ENCODE measurements around the gene GLT1D1. TPM values are rescaled to one million over a fixed set of nuclear protein-coding genes. Genes with fewer than 3 reads are reported as not detected.

GLT1D1 gene
- total and polyA plus RNA-seq, 2 of the 8 experiments (the other 6 are each of a cell fraction or from before 2014, with no cell fraction given), result 1.5 to 3.6 TPM

- no peak overlapping the region for H2BK12ac ChIP-seq (ENCODE audit: low read depth, low read length)
- no peak overlapping the region for H3K4me3 ChIP-seq (ENCODE audit: extremely low read depth in 1 of 4, insufficient read depth in 2 of 4, low read depth in 3 of 4, low read length in 4 of 4)
- no peak for DNase-seq (ENCODE audit: low read depth in 1 of 2, low spot score in 2 of 2)
- H3K36me3 ChIP-seq (ENCODE audit: control insufficient read depth in 2 of 4, insufficient read depth in 4 of 4, low read length in 3 of 4), result no peaks in the 10 kb centered on the region
- no peaks in the 10 kb centered on the region for H3K23me2 ChIP-seq (ENCODE audit: low read depth, low read length)
- H3K9me3 ChIP-seq (ENCODE audit: insufficient read depth in 2 of 2, low read depth in 1 of 2, low read length in 1 of 2), result peaks cover 0 to 4% of the 10 kb centered on the region in 2 experiments; a peak in 1 of 4 replicates
- no peak overlapping the region for H3K14ac ChIP-seq (ENCODE audit: insufficient read length)
- no peak overlapping the region for H2BK20ac ChIP-seq (ENCODE audit: low read length)
- H3K79me1 ChIP-seq (ENCODE audit: low read depth, low read length), result no peaks in the 10 kb centered on the region
- H3K9ac ChIP-seq (replicated peaks in 1 of 4; ENCODE audit: extremely low read depth in 1 of 4, low read depth in 3 of 4, low read length in 3 of 4), result no peak overlapping the region
- H3K4ac ChIP-seq (replicated peaks; ENCODE audit: insufficient read length, low read depth, low read length), result no peak overlapping the region
- H4K8ac ChIP-seq (ENCODE audit: extremely low read depth, insufficient read depth, low read length), result no peak overlapping the region
- no peak overlapping the region for H2BK120ac ChIP-seq (replicated peaks; ENCODE audit: low read depth, low read length)
- no peak overlapping the region for H3K23ac ChIP-seq (ENCODE audit: insufficient read length)
- no peak overlapping the region for H3K56ac ChIP-seq (replicated peaks; ENCODE audit: insufficient read length, low read depth, low read length)
- no peak overlapping the region for H2AK5ac ChIP-seq (ENCODE audit: low read depth, low read length)
- H3K4me2 ChIP-seq (ENCODE audit: insufficient read depth in 1 of 2, low read depth in 2 of 2, low read length in 2 of 2), result no peak overlapping the region
- FAIRE-seq, result no peak
- H4K20me1 ChIP-seq (replicated peaks in 1 of 2; ENCODE audit: control insufficient read depth in 1 of 2, insufficient read depth in 2 of 2, low read length in 2 of 2), result no peaks in the 10 kb centered on the region
- H2BK5ac ChIP-seq (ENCODE audit: low read depth, low read length), result no peak overlapping the region
- H3K79me2 ChIP-seq (ENCODE audit: control insufficient read depth in 1 of 2, insufficient read depth in 2 of 2, low read length in 2 of 2), result no peaks in the 10 kb centered on the region
- peak overlapping the region; percentile 30; the same call in 1 of the 2 replicates for H2AFZ ChIP-seq (ENCODE audit: low read length)
- 82% methylated on average over 10 of the region's 10 CpGs; no CpG with 5 or more reads in 1 of the 2 experiments for WGBS, 2 experiments (ENCODE audit: extremely low coverage in 1 of 2, insufficient coverage in 1 of 2, insufficient read length in 1 of 2, insufficient replicate concordance in 2 of 2, low coverage in 1 of 2, low lambda C conversion rate in 2 of 2, missing lambda C conversion rate in 1 of 2)
- no peak overlapping the region for H3K27ac ChIP-seq (ENCODE audit: low read depth, low read length)
- H3K18ac ChIP-seq (ENCODE audit: extremely low read depth, low read length), result no peak overlapping the region
- peaks cover 0 to 14% (median 6%) of the 10 kb centered on the region in 4 experiments; a peak in 2 of 7 replicates for H3K4me1 ChIP-seq (replicated peaks in 1 of 4; ENCODE audit: control insufficient read depth in 3 of 4, insufficient read depth in 4 of 4, low read length in 3 of 4)
- H3K27me3 ChIP-seq (replicated peaks in 1 of 4; ENCODE audit: control insufficient read depth in 3 of 4, extremely low read depth in 1 of 4, insufficient read depth in 3 of 4, low read length in 3 of 4), result no peaks in the 10 kb centered on the region
- TF ChIP-seq EGR1 (IDR thresholded peaks at IDR 0.05; ENCODE audit: borderline replicate concordance, low read depth, low read length) (no peak), GABPA (IDR thresholded peaks at IDR 0.05; ENCODE audit: borderline replicate concordance, insufficient read depth, low read length) (no peak), POLR2AphosphoS5 (IDR thresholded peaks at IDR 0.05; ENCODE audit: low read depth, low read length) (no peak), SP1 (IDR thresholded peaks at IDR 0.05; ENCODE audit: low read depth, low read length) (no peak), RFX5 (IDR thresholded peaks at IDR 0.05; ENCODE audit: borderline replicate concordance, low read depth, low read length) (no peak), USF2 (IDR thresholded peaks at IDR 0.05; ENCODE audit: low read length) (no peak), HDAC6 (IDR thresholded peaks at IDR 0.05; ENCODE audit: low read depth, low read length) (no peak), MAX (IDR thresholded peaks at IDR 0.05) (no peak), JUN (IDR thresholded peaks at IDR 0.05; ENCODE audit: low read depth, low read length) (no peak), CBX8 (IDR thresholded peaks at IDR 0.05; ENCODE audit: borderline replicate concordance, low read depth, low read length) (no peak), E2F6 (IDR thresholded peaks at IDR 0.05) (no peak), MAFK (IDR thresholded peaks at IDR 0.05; ENCODE audit: low read depth, low read length) (no peak)
- ChIA-PET POLR2A (ENCODE audit: partially characterized antibody) (no interaction called here), CTCF (ENCODE audit: partially characterized antibody) (interaction anchor here (1.2 kb wide), 1 partner anchor 84 kb away, joined by 5 read pairs; no protein-coding TSS in a partner anchor)
- H4K5ac ChIP-seq (ENCODE audit: insufficient read length, low read depth, low read length), result no peak overlapping the region
- no peak overlapping the region for H2BK15ac ChIP-seq (ENCODE audit: low read length)
- H4K91ac ChIP-seq (replicated peaks; ENCODE audit: insufficient read length, low read length), result no peak overlapping the region
Observed at GRCh38 chr12:128986957-128987356, 133.7 kb downstream of the GLT1D1 start.

All from H1 (cell line).